ENCODE data around the gene TRIM75. TPM values are rescaled to one million over a fixed set of nuclear protein-coding genes. Genes with fewer than 3 reads are reported as not detected.
"Not testable (repeated sequence)": the region's sequence is repeated elsewhere in the genome, so short reads cannot be mapped to it uniquely, and the experiment has no call there.

The TRIM75 gene
- total and polyA plus RNA-seq, 10 donors, result not detected

DNA sequence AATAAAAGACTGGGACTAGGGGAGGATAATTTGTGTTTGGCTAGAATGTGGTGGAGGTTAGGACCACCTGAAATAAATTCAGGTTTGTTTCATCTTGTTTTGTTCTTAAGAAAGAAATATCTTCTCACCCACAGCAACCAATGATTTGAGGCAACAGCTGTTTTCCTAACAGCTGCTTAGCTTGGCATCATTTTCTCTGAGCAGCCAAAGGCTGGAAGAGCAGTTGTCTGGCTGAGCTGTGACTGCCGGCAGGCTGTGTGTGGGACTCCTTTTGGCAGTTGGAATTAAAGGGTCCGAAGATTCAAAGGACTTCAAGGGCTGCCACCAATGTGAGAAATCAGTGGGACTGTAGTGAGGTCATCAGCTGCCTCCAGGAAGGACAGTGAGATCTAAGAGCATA, 5.0 kb downstream of the TRIM75 start:
- TF ChIP-seq, protein P1, sequence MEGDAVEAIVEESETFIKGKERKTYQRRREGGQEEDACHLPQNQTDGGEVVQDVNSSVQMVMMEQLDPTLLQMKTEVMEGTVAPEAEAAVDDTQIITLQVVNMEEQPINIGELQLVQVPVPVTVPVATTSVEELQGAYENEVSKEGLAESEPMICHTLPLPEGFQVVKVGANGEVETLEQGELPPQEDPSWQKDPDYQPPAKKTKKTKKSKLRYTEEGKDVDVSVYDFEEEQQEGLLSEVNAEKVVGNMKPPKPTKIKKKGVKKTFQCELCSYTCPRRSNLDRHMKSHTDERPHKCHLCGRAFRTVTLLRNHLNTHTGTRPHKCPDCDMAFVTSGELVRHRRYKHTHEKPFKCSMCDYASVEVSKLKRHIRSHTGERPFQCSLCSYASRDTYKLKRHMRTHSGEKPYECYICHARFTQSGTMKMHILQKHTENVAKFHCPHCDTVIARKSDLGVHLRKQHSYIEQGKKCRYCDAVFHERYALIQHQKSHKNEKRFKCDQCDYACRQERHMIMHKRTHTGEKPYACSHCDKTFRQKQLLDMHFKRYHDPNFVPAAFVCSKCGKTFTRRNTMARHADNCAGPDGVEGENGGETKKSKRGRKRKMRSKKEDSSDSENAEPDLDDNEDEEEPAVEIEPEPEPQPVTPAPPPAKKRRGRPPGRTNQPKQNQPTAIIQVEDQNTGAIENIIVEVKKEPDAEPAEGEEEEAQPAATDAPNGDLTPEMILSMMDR (IDR thresholded peaks at IDR 0.05 in 8 of 11, conservative IDR thresholded peaks at IDR 0.05 in 3 of 11), result no peak
- TF ChIP-seq POLR2A (IDR thresholded peaks at IDR 0.05), result no peak
- TF ChIP-seq POLR2AphosphoS5 (IDR thresholded peaks at IDR 0.05), result no peak
- DNase-seq, result no peak
- no peaks in the 10 kb centered on the region for H3K9me3 ChIP-seq
- H3K4me1 ChIP-seq, result no peaks in the 10 kb centered on the region
- intact Hi-C loops (cut with DNase I; ENCODE audit: low total_unique reads), result no loop called here
- H3K27me3 ChIP-seq (replicated peaks in 1 of 7), result no peaks in the 10 kb centered on the region
- no peak overlapping the region for H3K27ac ChIP-seq
- H3K36me3 ChIP-seq, result no peaks in the 10 kb centered on the region
- 61 to 80% (median 77%) methylated on average over 2 of the region's 2 CpGs for WGBS, 5 donors
- H3K4me3 ChIP-seq, result no peak overlapping the region

DNA sequence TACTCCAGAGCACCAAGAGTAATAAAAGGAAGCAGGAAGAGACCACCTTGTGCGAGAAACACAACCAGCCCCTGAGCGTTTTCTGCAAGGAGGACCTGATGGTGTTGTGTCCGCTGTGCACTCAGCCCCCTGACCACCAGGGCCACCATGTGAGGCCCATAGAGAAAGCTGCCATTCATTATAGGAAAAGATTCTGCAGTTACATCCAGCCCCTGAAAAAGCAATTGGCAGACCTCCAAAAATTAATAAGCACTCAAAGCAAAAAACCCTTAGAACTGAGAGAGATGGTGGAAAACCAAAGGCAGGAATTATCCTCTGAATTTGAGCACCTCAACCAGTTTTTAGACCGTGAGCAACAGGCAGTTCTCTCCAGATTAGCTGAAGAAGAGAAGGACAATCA, 5.7 kb downstream of the TRIM75 start:
- intact Hi-C loops (cut with DNase I; ENCODE audit: low total_unique reads), result no loop called here
- 79 to 89% (median 84%) methylated on average over 4 of the region's 4 CpGs for WGBS, 5 donors

DNA sequence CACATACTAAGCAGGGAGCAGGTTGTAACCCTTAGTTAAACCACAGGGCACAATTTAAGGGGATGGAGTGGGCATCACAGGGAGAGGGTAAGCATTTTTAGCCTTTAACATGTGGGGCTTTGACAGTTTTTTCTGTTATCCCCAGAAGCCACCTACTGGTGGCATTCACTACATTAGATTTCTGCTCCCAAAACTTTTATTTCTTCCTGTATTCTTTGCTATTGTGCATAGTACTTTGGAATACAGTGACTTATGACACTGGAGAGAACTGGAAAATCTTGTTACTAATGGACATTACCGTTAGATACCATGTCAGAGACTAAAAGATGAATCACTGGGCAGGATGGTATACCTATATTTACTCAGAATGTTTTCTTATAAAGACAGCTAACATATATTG, 7.3 kb downstream of the TRIM75 start:
- 69 to 89% (median 81%) methylated on average over 1 of the region's 1 CpG for WGBS, 5 donors
- Histone ChIP-seq H3K27ac (no peak overlapping the region), H3K4me3 (no peak overlapping the region), H3K9me3 (no peaks in the 10 kb centered on the region), H3K27me3 (replicated peaks in 1 of 7) (no peaks in the 10 kb centered on the region), H3K36me3 (no peaks in the 10 kb centered on the region), H3K4me1 (no peaks in the 10 kb centered on the region)
- DNase-seq, result no peak
- intact Hi-C loops (cut with DNase I; ENCODE audit: low total_unique reads), result no loop called here
- TF ChIP-seq, protein P1 (IDR thresholded peaks at IDR 0.05 in 8 of 11, conservative IDR thresholded peaks at IDR 0.05 in 3 of 11), result no peak

More for the DNA sequence above, 5.7 kb downstream of the TRIM75 start:
- Histone ChIP-seq H3K27ac (no peak overlapping the region), H3K4me3 (no peak overlapping the region), H3K27me3 (replicated peaks in 1 of 7) (no peaks in the 10 kb centered on the region), H3K9me3 (no peaks in the 10 kb centered on the region), H3K4me1 (no peaks in the 10 kb centered on the region), H3K36me3 (no peaks in the 10 kb centered on the region)
- TF ChIP-seq, protein P1 (IDR thresholded peaks at IDR 0.05 in 8 of 11, conservative IDR thresholded peaks at IDR 0.05 in 3 of 11), result no peak
- TF ChIP-seq POLR2A (IDR thresholded peaks at IDR 0.05), result no peak
- no peak for TF ChIP-seq POLR2AphosphoS5 (IDR thresholded peaks at IDR 0.05)
- DNase-seq, result no peak

DNA sequence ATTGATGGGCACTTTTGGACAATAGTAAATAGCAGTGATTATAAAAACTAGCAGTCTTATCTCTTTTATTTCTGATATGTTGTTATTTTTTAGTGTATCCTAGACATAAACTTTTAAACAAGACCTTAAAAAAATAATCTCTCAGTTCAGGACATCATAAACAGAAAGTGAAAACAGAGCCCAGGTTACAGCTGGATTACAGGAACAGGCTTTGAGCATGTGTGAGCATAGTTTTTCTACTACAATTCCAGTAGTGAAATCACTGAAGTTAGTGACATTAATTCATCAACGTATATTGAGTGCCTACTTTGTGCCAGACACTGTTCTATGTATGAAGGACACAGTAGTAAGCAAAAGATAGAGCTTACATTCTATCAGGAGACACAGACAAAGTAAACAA, 16.9 kb downstream of the TRIM75 start:
- intact Hi-C loops (cut with DNase I; ENCODE audit: low total_unique reads), result no loop called here
- H3K9me3 ChIP-seq, result no peaks in the 10 kb centered on the region
- 62 to 91% (median 80%) methylated on average over 1 of the region's 1 CpG for WGBS, 5 donors
- no peak overlapping the region for H3K4me3 ChIP-seq
- H3K36me3 ChIP-seq, result peaks cover 0 to 18% (median 3%) of the 10 kb centered on the region in 6 donors
- no peaks in the 10 kb centered on the region for H3K27me3 ChIP-seq (replicated peaks in 1 of 7)
- H3K27ac ChIP-seq, result no peak overlapping the region
- no peaks in the 10 kb centered on the region for H3K4me1 ChIP-seq
- TF ChIP-seq POLR2AphosphoS5 (IDR thresholded peaks at IDR 0.05) (no peak), POLR2A (IDR thresholded peaks at IDR 0.05) (no peak)
- TF ChIP-seq, protein P1 (IDR thresholded peaks at IDR 0.05 in 8 of 11, conservative IDR thresholded peaks at IDR 0.05 in 3 of 11), result no peak
- no peak for DNase-seq

DNA sequence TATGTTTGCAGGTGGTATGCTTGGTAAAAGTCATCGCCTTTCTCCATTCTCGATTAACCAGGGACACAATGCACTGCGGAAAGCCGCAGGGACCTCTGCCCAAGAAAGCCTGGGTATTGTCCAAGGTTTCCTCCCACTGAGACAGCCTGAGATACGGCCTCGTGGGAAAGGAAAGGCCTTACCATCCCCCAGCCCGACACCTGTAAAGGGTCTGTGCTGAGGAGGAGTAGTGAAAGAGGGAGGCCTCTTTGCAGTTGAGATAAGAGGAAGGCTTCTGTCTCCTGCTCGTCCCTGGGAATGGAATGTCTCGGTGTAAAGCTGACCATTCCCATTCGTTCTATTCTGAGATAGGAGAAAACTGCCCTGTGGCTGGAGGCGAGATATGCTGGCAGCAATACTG, 19.7 kb downstream of the TRIM75 start:
- H3K4me3 ChIP-seq; H3K9me3 ChIP-seq; H3K27ac ChIP-seq; intact Hi-C loops (cut with DNase I; ENCODE audit: low total_unique reads); H3K27me3 ChIP-seq (replicated peaks in 1 of 7); DNase-seq; H3K4me1 ChIP-seq: not testable (repeated sequence)
- 78 to 89% (median 83%) methylated on average over 11 of the region's 11 CpGs for WGBS, 5 donors
- H3K36me3 ChIP-seq, result peaks cover 0 to 46% (median 15%) of the 10 kb centered on the region in 6 donors
